Renal cortex interstitium (tissue), 11 donors: ENCODE measurements around the gene OPCML. TPM values are rescaled to one million over a fixed set of nuclear protein-coding genes. Genes with fewer than 3 reads are reported as not detected.
A peak's percentile ranks its signal among the peaks of the same experiment; 100 is the strongest.

ENCODE experiments used
- DNase-seq, 11 donors: peaks; one replicate each; pipeline ENCODE4 v3.0.0-alpha.2; 2013; ENCODE audit warnings: low read depth in 9 of 11, low spot score in 4 of 11; ENCODE audit errors: extremely low read depth in 1 of 11
- polyA plus RNA-seq, 3 donors: library from polyadenylated mRNA; unstranded; fragments of 120-200 nt; gene quantifications; one replicate each; pipeline ENCODE4 v1.2.1, GENCODE V29; 2013; ENCODE audit not compliant: insufficient read length in 3 of 3

The OPCML gene
- polyA plus RNA-seq, 3 donors: 13.2 to 15.8 (median 15.2) TPM

GRCh38 chr11:132743601-132744000 is 788.7 kb downstream of the OPCML start:
- DNase-seq: no peak

GRCh38 chr11:132742929-132743328 is 789.4 kb downstream of the OPCML start:
- DNase-seq: no peak

- no peak for DNase-seq
These were observed 798.1 kb downstream of the OPCML start for GRCh38 chr11:132734217-132734616.

GRCh38 chr11:132728026-132728425 is 804.3 kb downstream of the OPCML start:
- peak in 1 of 11 donors; percentile 12 for DNase-seq

GRCh38 chr11:132721526-132721925 is 810.8 kb downstream of the OPCML start:
- DNase-seq: no peak

- DNase-seq: no peak
These were observed 812.6 kb downstream of the OPCML start for GRCh38 chr11:132719684-132720083.

GRCh38 chr11:132718711-132719671 is 813.3 kb downstream of the OPCML start:
- DNase-seq: no peak

- no peak for DNase-seq
These were observed 814.5 kb downstream of the OPCML start for GRCh38 chr11:132717824-132718223.

GRCh38 chr11:132716037-132716436 is 816.3 kb downstream of the OPCML start:
- DNase-seq: no peak

- no peak for DNase-seq
These were observed 817.4 kb downstream of the OPCML start for GRCh38 chr11:132714859-132715440.

- peak in 2 of 11 donors; percentile 17 to 20 for DNase-seq
These were observed 819.8 kb downstream of the OPCML start for GRCh38 chr11:132712466-132712865.

- DNase-seq: peak in 4 of 11 donors; percentile 31 to 60 (median 39)
These were observed 827.4 kb downstream of the OPCML start for GRCh38 chr11:132704781-132705375.

GRCh38 chr11:132692891-132693290 is 839.4 kb downstream of the OPCML start:
- DNase-seq: no peak

GRCh38 chr11:132691848-132692550 is 840.3 kb downstream of the OPCML start:
- no peak for DNase-seq

GRCh38 chr11:132686886-132687285 is 845.4 kb downstream of the OPCML start:
- peak in 2 of 11 donors; percentile 15 for DNase-seq

GRCh38 chr11:132685174-132685611 is 847.1 kb downstream of the OPCML start:
- no peak for DNase-seq

GRCh38 chr11:132683602-132684001 is 848.7 kb downstream of the OPCML start:
- DNase-seq: no peak

GRCh38 chr11:132681971-132682370 is 850.3 kb downstream of the OPCML start:
- DNase-seq: no peak

- DNase-seq: no peak
These were observed 851.7 kb downstream of the OPCML start for GRCh38 chr11:132680584-132680983.
